NT2/D1 (cell line): ENCODE data around the gene PGLYRP3.

Experiments
- SUZ12 ChIP-seq: IDR thresholded peaks from 2 replicates; pipeline ENCODE4 v1.6.1; 2011; ENCODE audit not compliant: insufficient read length, insufficient read depth; ENCODE audit errors: extremely low read depth
- YY1 ChIP-seq: IDR thresholded peaks from 2 replicates; pipeline ENCODE4 v1.6.1; 2011; ENCODE audit not compliant: insufficient read length, insufficient read depth
- ZNF274 ChIP-seq: IDR thresholded peaks from 2 replicates; pipeline ENCODE4 v1.6.1; 2011; ENCODE audit warnings: mild to moderate bottlenecking, low read depth, low read length

GRCh38 chr1:153277852-153278251 is 34.9 kb downstream of the PGLYRP3 start:
- TF ChIP-seq ZNF274: no peak
- TF ChIP-seq SUZ12: no peak
- TF ChIP-seq YY1: no peak
